HK-2 (cell line): Measurements from ENCODE around the gene RAPSN.

Source experiments
- DNase-seq: peaks from one replicate; pipeline ENCODE4 v3.0.0-alpha.2; 2018; ENCODE audit not compliant: unreplicated experiment

RAPSN gene

DNA sequence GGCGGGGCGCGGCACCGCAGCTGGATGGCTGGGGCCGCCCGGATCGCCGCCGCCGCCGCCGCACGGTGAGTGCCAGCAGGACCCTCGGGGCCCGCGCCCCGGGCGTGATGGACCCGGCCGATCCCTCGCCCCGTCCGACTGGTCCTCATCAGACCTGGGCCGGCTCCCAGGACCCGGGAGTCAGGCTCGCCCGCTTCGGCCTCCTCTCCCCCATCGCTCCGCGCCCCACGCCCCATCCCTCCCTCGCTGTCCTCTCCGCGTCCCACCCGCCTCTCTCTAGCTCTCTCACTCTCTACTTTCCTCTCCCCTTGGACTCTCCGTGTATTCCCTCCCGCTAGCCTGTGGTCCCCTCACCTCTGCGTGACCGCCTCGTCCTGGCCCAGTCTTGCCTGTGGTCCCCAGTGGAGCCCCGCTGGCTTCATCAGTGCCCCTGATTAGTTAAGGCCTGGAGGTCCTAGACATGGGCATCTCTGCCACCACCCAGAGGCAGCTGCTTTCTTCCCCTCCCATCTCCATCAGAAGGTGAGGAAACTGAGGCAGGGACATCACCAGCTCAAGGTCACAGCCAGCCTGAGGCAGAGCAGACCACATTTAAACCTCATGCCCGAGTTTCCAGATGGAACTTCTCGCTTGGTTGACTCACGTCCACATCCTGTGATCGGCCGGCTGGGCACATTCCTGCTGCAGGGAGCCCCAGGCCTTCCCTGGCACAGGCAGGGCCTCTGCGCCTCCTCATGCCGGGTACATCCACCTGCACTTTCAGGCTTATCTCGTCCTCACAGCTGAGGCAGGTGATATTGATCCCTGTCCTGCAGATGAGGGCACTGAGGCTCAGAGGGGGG lies 40.1 kb downstream of the RAPSN start:
- DNase-seq, result peak; percentile 76

DNA sequence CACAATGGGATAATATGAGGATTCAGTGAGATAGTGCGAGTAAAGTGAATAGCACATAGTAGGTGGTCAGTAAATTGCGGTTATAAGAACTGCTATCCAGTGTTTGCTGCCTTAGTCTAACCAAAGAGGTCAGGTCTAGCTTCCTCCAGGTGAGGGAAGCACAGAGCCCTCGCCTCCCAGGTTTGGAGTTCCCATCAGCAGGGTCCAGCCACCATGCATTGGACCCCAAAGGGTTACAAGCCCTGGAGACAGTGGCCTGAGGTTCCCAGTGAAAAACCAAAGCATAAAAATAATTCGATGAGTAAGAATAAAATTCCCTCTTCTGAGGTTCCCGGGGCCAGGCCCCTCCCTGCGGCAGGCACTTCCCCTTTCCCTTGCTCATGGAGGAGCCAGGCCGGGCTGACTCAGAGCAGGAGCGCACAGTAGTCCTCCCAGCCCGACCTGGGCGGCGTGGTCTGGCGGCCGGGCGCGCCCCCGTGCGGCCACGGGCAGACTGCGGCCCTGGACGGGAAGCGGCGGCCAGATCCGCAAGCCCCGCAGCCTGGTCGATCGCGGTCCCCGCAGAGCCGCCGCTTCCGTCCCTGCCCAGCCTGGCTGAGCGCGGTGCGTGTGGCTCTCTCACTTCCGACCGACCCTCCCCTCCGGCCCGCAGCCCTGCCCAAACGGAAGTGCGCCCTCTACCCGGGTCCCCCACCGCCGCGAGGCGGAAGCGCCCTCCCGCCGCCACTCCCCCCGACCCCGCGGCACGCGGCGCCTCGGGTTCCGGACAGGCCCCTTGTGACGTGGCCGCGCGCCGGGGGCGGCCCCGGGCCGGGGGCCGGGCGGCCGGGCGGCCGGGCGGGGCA lies 41.0 kb downstream of the RAPSN start, which contains the start of gene SLC39A13:
TSS of gene SLC39A13 (plus strand) at position 845 of the 845 bp plus-strand sequence. CDS start 1,505 bp downstream, outside the sequence.
- DNase-seq, result peak; percentile 92

DNA sequence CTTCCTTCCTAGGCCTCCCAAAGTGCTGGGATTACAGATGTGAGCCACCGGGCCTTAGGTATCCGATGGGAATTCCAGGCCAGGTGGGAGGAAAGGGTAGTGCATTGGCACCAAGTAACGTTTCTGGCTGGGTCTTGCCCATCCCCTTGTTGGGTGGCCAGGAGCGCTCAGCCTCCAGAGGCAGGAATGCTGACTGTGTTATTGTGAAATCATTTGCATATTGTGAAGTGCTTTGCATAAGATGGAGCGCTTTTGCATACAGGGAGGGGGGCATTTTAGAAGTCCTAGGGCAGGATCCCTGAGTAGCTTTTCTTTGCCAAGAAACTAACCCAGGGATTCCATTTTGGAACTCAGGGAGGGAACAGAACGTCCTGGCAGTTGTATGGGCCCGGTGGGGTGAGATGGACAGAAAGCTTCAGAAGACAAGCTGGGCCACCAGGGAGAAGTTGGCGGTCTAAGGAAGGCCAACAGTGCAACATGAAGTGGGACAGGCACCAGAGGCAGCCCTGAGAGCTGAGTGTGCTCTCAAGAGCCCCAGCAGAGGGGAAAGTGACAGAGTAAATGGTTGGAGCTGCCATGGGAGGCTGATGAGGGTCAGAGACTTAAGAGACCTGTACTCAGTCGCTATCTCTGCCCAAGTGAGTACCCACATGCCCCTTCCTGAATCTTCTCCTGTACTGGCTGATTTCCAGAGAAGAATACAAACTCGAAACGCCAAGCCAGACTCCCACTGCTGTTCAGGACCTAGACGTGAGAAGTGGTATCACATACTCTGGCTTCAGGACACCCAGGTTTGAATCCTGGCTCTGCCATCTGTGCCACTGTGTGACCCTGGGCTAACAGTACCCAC lies 41.8 kb downstream of the RAPSN start:
- no peak for DNase-seq

GRCh38 chr11:47403571-47403970 lies 45.4 kb downstream of the RAPSN start:
- no peak for DNase-seq

- no peak for DNase-seq
Observed at GRCh38 chr11:47403135-47403534, 45.8 kb downstream of the RAPSN start.

GRCh38 chr11:47400768-47401279 lies 48.1 kb downstream of the RAPSN start:
- DNase-seq, result no peak

- no peak for DNase-seq
Observed at GRCh38 chr11:47399860-47400767, 48.8 kb downstream of the RAPSN start.

GRCh38 chr11:47398551-47398950 lies 50.4 kb downstream of the RAPSN start:
- no peak for DNase-seq

DNA sequence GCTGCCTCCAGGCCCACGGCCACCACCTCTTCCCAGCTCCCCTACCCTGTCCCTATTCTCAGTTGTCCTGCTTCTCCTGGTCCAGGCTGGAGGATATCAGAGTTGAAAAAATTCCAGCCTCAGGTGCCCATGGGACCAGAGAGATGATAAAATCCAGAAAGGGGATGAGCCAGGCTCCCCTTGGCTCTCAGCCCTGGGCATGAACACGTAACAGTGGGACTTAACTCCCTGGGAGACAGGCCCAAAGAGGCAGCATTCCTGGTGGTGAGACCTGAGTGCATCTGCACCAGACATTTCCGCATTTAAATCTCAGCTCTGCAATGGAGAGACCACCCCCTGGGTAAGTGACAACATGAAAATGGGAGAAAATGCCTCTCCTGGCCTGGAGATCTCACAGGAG lies 50.9 kb downstream of the RAPSN start:
- no peak for DNase-seq

GRCh38 chr11:47396049-47396320 lies 53.0 kb downstream of the RAPSN start:
- no peak for DNase-seq

DNA sequence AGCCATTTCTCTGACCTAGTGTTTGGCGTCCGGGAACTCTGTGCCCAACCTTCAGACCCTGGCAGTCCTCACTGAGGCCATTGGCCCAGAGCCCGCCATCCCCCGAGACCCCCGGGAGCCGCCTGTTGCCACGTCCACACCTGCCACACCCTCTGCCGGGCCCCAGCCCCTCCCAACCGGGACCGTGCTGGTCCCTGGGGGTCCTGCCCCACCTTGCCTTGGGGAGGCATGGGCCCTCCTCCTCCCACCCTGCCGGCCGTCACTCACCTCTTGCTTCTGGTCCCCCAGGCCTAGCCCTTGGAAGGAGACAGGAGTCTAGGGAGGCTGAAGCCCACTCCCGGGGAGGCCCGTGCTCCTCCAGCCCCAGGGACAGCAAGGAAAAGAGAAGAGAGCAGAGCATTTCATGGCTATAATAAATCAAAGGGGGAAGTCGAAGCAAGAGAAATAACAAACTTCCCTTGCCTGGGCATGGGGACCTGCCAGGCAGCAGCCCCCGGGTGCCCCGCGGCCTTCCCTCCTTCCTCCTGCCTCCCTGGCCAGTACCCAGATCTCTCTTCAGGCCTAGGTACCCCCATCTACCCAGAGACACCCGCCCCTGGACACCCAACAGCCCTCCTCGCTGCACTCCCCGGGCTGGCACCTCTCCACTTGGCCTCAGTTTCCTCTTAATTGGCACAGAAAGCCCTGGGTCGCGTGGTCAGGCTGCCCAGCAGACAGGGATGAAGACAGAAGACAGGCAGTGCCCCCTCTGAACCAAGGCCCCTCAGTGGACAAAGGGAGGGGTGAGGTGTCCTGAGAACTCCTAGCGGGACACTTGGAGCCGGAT lies 53.5 kb downstream of the RAPSN start:
- no peak for DNase-seq

DNA sequence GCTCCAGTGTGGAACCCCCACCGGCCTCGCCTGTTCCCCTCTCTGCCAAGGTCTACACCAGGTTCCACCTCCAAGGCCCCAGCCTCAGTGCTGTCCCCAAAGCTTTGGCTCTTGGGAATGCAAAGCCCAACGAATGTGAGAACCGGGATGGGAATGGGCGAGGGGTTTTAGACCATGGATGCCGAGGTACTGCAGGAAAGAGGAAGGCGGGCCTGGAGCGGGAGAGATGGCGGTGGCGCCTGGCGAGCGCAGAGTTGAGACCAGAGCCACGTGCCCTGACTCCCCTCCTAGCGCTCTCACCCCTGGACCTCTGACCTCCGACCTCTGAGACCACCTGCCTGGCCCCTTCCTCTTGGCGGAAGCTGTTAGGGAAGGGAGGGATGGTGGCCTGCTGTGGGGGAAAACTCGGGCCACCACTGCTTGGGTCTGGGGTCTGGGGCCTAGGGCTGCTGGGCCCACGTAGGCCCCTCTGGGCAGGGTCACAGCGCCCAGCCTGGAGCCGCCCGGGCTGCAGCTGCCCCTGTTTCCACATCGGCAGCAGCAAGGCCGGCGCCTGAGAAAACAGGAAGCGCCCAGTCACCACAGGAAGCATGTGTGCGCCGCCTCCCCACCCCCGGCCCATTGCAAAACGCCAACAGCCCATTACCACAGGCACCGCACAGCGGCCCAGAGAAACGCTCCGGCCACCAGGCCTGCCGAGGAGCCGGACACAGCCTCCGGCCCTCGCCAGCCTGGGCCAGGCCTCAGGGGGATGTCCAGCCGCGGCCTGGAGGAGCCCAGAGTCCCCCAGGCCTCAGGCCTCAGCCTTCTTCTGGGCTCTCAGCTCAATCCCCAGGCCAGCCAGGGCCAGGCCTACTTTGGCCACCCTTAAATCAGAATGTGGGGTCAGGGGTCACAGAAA lies 54.4 kb downstream of the RAPSN start:
- no peak for DNase-seq

GRCh38 chr11:47394050-47394321 lies 55.0 kb downstream of the RAPSN start:
- DNase-seq, result no peak

- peak; percentile 46 for DNase-seq
Observed at GRCh38 chr11:47393163-47394049, 55.5 kb downstream of the RAPSN start.

- DNase-seq, result no peak
Observed at GRCh38 chr11:47392546-47393162, 56.3 kb downstream of the RAPSN start.

- DNase-seq, result no peak
Observed at GRCh38 chr11:47391711-47392432, 57.1 kb downstream of the RAPSN start.

DNA sequence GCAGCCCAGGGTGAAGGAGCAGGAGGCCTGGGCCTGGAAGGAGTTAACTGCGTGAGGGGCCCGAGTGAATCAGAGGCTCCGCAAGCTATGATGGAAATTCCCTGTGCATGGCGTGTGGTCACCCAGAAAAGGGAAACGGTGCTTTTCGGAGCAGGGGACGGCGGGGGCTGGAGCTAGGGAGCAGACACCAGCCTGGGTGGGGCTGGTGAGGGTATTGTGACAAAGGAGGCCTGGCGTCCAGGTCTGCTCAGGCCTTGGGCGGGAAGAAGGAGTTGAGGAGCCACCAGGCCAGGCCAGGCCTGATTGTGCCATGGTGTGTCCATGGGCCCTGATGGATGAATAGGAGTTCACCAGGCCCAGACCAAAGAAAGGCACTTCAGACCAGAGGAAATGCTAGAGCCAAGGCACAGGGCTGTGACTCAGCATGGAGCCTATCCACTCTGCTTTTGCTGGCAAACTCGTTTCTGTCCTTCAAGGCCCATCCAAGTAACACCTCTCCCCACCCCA lies 57.8 kb downstream of the RAPSN start:
- no peak for DNase-seq
